ENCODE measurements around the gene SIM2. TPM values are rescaled to one million over a fixed set of nuclear protein-coding genes. Genes with fewer than 3 reads are reported as not detected.

Gene SIM2
- total RNA-seq, 4 donors from 2014 or later = not detected

DNA sequence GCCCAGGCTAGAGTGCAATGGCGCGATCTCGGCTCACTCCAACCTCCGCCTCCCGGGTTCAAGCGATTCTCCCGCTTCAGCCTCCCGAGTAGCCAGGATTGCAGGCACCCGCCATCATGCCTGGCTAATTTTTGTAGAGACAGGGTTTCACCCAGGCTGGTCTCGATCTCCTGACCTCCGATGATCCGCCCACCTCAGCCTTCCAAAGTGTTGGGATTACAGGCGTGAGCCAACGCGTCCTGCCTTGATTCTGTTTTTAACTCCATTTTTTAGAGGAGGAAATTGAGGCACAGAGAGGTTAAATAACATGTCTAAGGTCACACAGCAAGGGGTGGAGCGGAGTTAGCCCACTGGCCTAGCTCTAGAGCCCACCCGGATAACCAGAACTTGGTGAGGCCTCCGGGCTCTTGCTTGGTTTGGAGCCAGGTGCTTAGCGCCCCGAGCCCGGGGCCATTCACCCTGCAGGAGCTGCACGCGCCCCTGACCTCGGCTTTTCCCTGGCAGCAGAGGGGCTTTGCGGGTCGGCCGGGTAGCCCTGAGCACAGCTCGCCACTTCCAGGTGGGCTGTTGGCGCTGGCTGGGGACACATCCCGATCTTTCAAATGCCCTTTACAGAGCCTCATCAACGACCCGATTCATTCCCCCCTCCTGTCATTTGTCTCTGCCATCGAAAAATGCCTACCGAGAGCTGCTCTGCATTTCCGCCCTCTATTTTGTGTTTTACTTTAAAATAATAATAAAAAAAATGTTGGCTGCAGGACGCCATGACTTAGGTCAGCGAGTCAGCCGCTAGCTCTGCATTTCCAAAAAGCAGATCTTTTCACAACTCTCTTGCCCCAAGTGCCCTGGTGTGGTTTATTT lies 11.2 kb downstream of the SIM2 start:
- Histone ChIP-seq H3K36me3 (no peaks in the 10 kb centered on the region), H3K4me3 (peak overlapping the region in 2 of 4 donors; percentile 8 to 13), H3K27ac (no peak overlapping the region), H3K27me3 (peaks cover 0 to 65% of the 10 kb centered on the region in 2 donors), H3K4me1 (peaks cover 0 to 37% (median 2%) of the 10 kb centered on the region in 4 donors), H3K9me3 (no peaks in the 10 kb centered on the region)
- DNase-seq = peak in 1 of 3 donors; percentile 28
- TF ChIP-seq POLR2A (IDR thresholded peaks at IDR 0.05) = no peak
- TF ChIP-seq, protein P1, sequence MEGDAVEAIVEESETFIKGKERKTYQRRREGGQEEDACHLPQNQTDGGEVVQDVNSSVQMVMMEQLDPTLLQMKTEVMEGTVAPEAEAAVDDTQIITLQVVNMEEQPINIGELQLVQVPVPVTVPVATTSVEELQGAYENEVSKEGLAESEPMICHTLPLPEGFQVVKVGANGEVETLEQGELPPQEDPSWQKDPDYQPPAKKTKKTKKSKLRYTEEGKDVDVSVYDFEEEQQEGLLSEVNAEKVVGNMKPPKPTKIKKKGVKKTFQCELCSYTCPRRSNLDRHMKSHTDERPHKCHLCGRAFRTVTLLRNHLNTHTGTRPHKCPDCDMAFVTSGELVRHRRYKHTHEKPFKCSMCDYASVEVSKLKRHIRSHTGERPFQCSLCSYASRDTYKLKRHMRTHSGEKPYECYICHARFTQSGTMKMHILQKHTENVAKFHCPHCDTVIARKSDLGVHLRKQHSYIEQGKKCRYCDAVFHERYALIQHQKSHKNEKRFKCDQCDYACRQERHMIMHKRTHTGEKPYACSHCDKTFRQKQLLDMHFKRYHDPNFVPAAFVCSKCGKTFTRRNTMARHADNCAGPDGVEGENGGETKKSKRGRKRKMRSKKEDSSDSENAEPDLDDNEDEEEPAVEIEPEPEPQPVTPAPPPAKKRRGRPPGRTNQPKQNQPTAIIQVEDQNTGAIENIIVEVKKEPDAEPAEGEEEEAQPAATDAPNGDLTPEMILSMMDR (IDR thresholded peaks at IDR 0.05) = no peak

DNA sequence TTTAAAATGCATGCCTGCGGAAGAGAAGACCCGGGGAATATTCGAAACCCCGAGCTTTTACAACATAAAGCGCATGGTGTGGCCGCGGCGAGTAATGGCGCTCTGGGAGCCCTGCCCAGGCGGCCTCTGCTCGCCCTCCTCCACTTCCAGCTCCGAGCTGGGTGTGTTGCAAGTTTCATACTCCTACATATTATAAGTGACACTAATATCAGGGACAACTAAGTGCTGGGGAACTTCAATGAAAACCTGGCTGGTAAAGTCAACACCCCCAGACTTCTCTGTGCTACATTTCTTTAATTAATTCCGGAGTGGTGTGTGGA lies 11.8 kb downstream of the SIM2 start:
- Histone ChIP-seq H3K36me3 (no peaks in the 10 kb centered on the region), H3K4me1 (peaks cover 0 to 32% (median 2%) of the 10 kb centered on the region in 4 donors), H3K27ac (no peak overlapping the region), H3K4me3 (peak overlapping the region in 2 of 4 donors; percentile 8 to 13), H3K9me3 (no peaks in the 10 kb centered on the region), H3K27me3 (peaks cover 0 to 59% of the 10 kb centered on the region in 2 donors)
- peak in 1 of 3 donors; percentile 45 for DNase-seq
- no peak for TF ChIP-seq POLR2A (IDR thresholded peaks at IDR 0.05)
- TF ChIP-seq, protein P1 (IDR thresholded peaks at IDR 0.05) = no peak

DNA sequence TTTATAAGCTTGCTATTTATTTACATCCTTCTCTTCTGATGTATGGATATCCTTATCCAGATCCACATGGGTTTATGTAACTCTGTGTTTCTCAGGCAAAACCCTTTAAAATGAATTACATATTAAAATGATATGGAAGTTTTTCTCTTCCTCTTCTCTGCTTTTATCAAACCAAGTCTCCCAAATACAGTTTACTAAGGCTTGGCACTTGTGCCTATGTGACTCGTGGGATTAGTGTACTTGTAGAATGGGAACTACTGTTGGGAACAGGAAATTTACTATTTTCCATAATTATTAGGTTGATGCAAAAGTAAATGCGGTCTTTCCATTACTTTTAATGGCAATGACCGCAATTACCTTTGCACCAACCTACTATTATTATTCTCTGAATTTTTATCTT lies 14.8 kb downstream of the SIM2 start:
- no peak for TF ChIP-seq POLR2A (IDR thresholded peaks at IDR 0.05)
- TF ChIP-seq, protein P1 (IDR thresholded peaks at IDR 0.05) = no peak
- H3K36me3 ChIP-seq = no peaks in the 10 kb centered on the region
- no peak overlapping the region for H3K4me3 ChIP-seq
- peaks cover 0 to 19% (median 0%) of the 10 kb centered on the region in 4 donors for H3K4me1 ChIP-seq
- no peak overlapping the region for H3K27ac ChIP-seq
- peaks cover 0 to 29% of the 10 kb centered on the region in 2 donors for H3K27me3 ChIP-seq
- DNase-seq = no peak
- H3K9me3 ChIP-seq = no peaks in the 10 kb centered on the region

DNA sequence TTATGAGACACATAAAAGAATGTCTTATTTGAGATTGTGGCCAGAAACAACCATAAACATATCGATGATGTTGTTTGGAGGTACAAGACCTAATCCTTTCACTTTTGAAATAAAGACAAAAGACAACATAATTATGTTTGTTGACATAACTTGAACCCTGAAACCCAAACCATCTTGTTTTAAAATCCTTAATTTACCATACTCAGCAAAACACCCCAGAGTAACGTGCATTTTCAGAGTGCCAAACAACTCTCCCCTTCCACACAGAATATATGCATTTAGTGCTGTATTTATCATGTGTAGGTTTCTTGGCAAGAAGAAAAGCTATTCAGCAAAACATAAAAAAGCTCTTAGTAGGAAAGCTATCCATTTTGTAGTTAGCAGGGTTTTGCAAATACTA lies 17.5 kb downstream of the SIM2 start:
- Histone ChIP-seq H3K27ac (no peak overlapping the region), H3K4me3 (no peak overlapping the region), H3K9me3 (no peaks in the 10 kb centered on the region), H3K27me3 (peaks cover 0 to 8% of the 10 kb centered on the region in 2 donors), H3K36me3 (no peaks in the 10 kb centered on the region), H3K4me1 (peaks cover 0 to 8% (median 0%) of the 10 kb centered on the region in 4 donors)
- DNase-seq = no peak
- no peak for TF ChIP-seq POLR2A (IDR thresholded peaks at IDR 0.05)
- TF ChIP-seq, protein P1 (IDR thresholded peaks at IDR 0.05) = no peak

DNA sequence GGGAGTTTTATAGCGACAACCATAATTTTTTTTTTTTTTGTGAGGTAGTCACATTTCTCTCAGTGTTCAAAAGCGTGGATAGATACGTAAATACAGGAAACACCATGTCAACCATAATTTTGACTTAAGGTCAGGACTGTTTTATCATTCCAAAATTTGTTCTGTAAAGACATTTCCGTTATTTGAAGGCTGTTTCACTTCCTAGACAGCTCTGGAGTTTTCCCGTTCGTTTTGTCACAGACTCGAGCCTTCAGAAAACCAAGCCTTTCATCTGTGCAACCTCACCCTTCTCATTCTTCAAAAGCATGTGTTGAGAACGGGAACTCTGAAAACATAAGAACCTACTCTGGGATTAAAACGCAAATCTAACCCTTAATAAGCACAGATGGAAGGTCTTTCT lies 17.9 kb downstream of the SIM2 start:
- Histone ChIP-seq H3K9me3 (no peaks in the 10 kb centered on the region), H3K36me3 (no peaks in the 10 kb centered on the region), H3K4me1 (peaks cover 0 to 8% (median 0%) of the 10 kb centered on the region in 4 donors), H3K4me3 (no peak overlapping the region), H3K27me3 (peaks cover 0 to 8% of the 10 kb centered on the region in 2 donors), H3K27ac (no peak overlapping the region)
- no peak for TF ChIP-seq POLR2A (IDR thresholded peaks at IDR 0.05)
- TF ChIP-seq, protein P1 (IDR thresholded peaks at IDR 0.05) = no peak
- no peak for DNase-seq
